HUES48 (cell line): ENCODE data around the gene RFX2.

ENCODE experiments used
- H3K27ac ChIP-seq: one replicate; pipeline ENCODE4 v1.7.0; 2013; ENCODE audit warnings: low read depth, low read length, inconsistent platforms
- H3K27me3 ChIP-seq: 2 replicates; pipeline ENCODE4 v1.6.1; 2013; ENCODE audit warnings: mild to moderate bottlenecking, low read length; ENCODE audit not compliant: control insufficient read depth, insufficient read depth
- H3K36me3 ChIP-seq: 2 replicates; pipeline ENCODE4 v1.6.1; 2013; ENCODE audit warnings: low read length; ENCODE audit not compliant: control insufficient read depth, insufficient read depth
- H3K4me1 ChIP-seq: 2 replicates; pipeline ENCODE4 v1.6.1; 2013; ENCODE audit warnings: mild to moderate bottlenecking, low read length; ENCODE audit not compliant: control insufficient read depth, insufficient read depth
- H3K4me3 ChIP-seq: 2 replicates; pipeline ENCODE4 v1.5.1; 2013; ENCODE audit warnings: mild to moderate bottlenecking, low read depth, low read length
- H3K9ac ChIP-seq: 2 replicates; pipeline ENCODE4 v1.6.1; 2013; ENCODE audit warnings: mild to moderate bottlenecking, low read depth, low read length, moderate library complexity
- H3K9me3 ChIP-seq: 2 replicates; pipeline ENCODE4 v1.6.1; 2013; ENCODE audit warnings: low read length; ENCODE audit not compliant: control insufficient read depth, insufficient read depth

RFX2 gene

GRCh38 chr19:6058518-6059201 is 51.6 kb downstream of the RFX2 start:
- Histone ChIP-seq H3K9ac (no peak overlapping the region), H3K9me3 (no peaks in the 10 kb centered on the region), H3K4me1 (peaks cover 8% of the 10 kb centered on the region; the same call in 1 of the 2 replicates)

GRCh38 chr19:6057651-6058517 is 52.4 kb downstream of the RFX2 start:
- Histone ChIP-seq H3K4me1 (peaks cover 8% of the 10 kb centered on the region; the same call in 1 of the 2 replicates), H3K36me3 (no peaks in the 10 kb centered on the region), H3K9me3 (no peaks in the 10 kb centered on the region), H3K4me3 (no peak overlapping the region), H3K9ac (no peak overlapping the region), H3K27me3 (no peaks in the 10 kb centered on the region), H3K27ac (no peak overlapping the region)

More at GRCh38 chr19:6058518-6059201, 51.6 kb downstream of the RFX2 start:
- Histone ChIP-seq H3K27me3 (no peaks in the 10 kb centered on the region), H3K36me3 (no peaks in the 10 kb centered on the region), H3K4me3 (no peak overlapping the region), H3K27ac (no peak overlapping the region)

- Histone ChIP-seq H3K27me3 (no peaks in the 10 kb centered on the region), H3K27ac (peak overlapping the region; percentile 16), H3K4me3 (no peak overlapping the region), H3K9ac (no peak overlapping the region), H3K36me3 (no peaks in the 10 kb centered on the region), H3K9me3 (no peaks in the 10 kb centered on the region), H3K4me1 (peaks cover 8% of the 10 kb centered on the region; the same call in 1 of the 2 replicates)
Measured at GRCh38 chr19:6056801-6057650, 53.3 kb downstream of the RFX2 start.

- H3K27me3 ChIP-seq, result no peaks in the 10 kb centered on the region
- H3K36me3 ChIP-seq, result no peaks in the 10 kb centered on the region
- H3K9me3 ChIP-seq, result no peaks in the 10 kb centered on the region
- H3K4me3 ChIP-seq, result no peak overlapping the region
- H3K9ac ChIP-seq, result no peak overlapping the region
- H3K27ac ChIP-seq, result no peak overlapping the region
- H3K4me1 ChIP-seq, result peaks cover 8% of the 10 kb centered on the region; the same call in 1 of the 2 replicates
Measured at GRCh38 chr19:6056282-6056741, 54.0 kb downstream of the RFX2 start.

GRCh38 chr19:6055013-6055795 is 55.1 kb downstream of the RFX2 start:
- Histone ChIP-seq H3K9me3 (no peaks in the 10 kb centered on the region), H3K36me3 (no peaks in the 10 kb centered on the region), H3K9ac (no peak overlapping the region), H3K4me1 (peaks cover 5% of the 10 kb centered on the region; the same call in 1 of the 2 replicates), H3K27ac (no peak overlapping the region), H3K27me3 (no peaks in the 10 kb centered on the region), H3K4me3 (no peak overlapping the region)

- no peaks in the 10 kb centered on the region for H3K9me3 ChIP-seq
- no peak overlapping the region for H3K27ac ChIP-seq
- no peaks in the 10 kb centered on the region for H3K27me3 ChIP-seq
- peaks cover 8% of the 10 kb centered on the region for H3K4me1 ChIP-seq
- no peak overlapping the region for H3K9ac ChIP-seq
- no peak overlapping the region for H3K4me3 ChIP-seq
- no peaks in the 10 kb centered on the region for H3K36me3 ChIP-seq
Measured at GRCh38 chr19:6048793-6049405, 61.4 kb downstream of the RFX2 start.

GRCh38 chr19:6048348-6048747 is 62.0 kb downstream of the RFX2 start:
- Histone ChIP-seq H3K9me3 (no peaks in the 10 kb centered on the region), H3K4me1 (peaks cover 8% of the 10 kb centered on the region), H3K4me3 (no peak overlapping the region), H3K9ac (no peak overlapping the region), H3K27ac (no peak overlapping the region), H3K36me3 (no peaks in the 10 kb centered on the region), H3K27me3 (no peaks in the 10 kb centered on the region)

GRCh38 chr19:6047741-6048251 is 62.5 kb downstream of the RFX2 start:
- Histone ChIP-seq H3K36me3 (no peaks in the 10 kb centered on the region), H3K9me3 (no peaks in the 10 kb centered on the region), H3K27me3 (no peaks in the 10 kb centered on the region), H3K9ac (no peak overlapping the region), H3K4me1 (peaks cover 8% of the 10 kb centered on the region), H3K4me3 (no peak overlapping the region), H3K27ac (no peak overlapping the region)

- H3K9ac ChIP-seq, result no peak overlapping the region
- no peak overlapping the region for H3K27ac ChIP-seq
- H3K36me3 ChIP-seq, result no peaks in the 10 kb centered on the region
- H3K9me3 ChIP-seq, result no peaks in the 10 kb centered on the region
- no peak overlapping the region for H3K4me3 ChIP-seq
- H3K27me3 ChIP-seq, result no peaks in the 10 kb centered on the region
- H3K4me1 ChIP-seq, result peaks cover 8% of the 10 kb centered on the region
Measured at GRCh38 chr19:6047256-6047655, 63.0 kb downstream of the RFX2 start.
